GM18520 (cell line): Measurements from ENCODE around the gene PARD3B.

ENCODE experiments used
- ATAC-seq: cut with Tn5 transposase; IDR thresholded peaks from one replicate; pipeline ENCODE4 v1.9.1; 2021; ENCODE audit not compliant: unreplicated experiment

The PARD3B gene

DNA sequence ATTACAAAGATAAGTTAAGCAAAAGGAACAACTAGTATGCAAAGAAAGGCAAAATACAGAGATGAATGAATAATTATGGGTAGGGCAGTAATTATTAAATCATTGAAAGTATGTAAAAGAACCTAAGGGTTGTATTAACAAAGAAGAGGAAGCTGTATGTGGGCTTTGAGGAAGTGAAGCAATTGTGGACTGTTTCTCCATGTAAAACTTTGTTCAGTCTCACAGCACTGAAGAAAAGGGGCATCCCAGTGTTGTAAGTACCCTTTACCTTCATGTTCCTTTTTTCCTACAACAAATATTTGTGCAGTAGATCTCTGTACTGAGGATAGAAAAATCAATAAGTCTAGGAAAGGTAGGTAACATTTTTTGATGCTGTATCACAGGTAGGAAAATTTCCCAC, 748.3 kb downstream of the PARD3B start:
- no peak for ATAC-seq

DNA sequence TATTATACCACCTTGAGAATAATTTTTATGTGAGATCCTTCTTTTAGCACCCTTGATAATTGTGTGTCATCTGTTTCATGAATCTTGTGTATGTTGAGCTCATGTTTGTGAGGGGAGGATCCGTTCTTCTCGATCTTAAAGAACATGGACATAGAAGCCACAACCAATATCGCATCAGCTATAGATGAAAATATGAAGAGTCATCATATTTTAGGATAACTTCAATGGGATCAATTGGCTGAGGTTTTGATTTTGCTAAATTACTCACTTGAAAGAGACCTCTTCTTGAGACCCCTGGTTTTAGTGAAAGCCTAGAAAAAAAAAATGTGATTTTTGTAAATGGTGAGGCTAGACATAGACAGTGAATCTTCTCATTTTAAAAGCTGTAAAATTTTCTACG, 751.7 kb downstream of the PARD3B start:
- ATAC-seq = no peak

DNA sequence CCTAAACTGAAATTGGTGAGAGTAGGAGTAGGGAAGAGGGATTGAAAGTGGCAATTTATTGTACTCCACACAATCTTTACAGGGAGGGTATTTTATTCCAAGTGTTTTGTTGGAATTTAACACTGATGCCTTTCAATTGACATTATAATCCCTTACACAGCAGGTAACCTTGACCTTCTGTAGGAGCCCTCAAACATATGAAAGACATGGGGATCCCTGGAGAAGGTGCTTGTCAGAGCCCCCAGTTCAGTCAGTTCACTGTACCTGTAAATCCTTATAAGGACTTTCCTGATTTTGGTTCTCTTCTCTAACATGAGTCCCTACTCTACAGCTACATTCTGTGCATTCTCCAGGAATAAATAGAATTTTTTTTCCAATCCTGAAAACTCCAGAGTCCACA, 752.1 kb downstream of the PARD3B start:
- ATAC-seq = no peak

DNA sequence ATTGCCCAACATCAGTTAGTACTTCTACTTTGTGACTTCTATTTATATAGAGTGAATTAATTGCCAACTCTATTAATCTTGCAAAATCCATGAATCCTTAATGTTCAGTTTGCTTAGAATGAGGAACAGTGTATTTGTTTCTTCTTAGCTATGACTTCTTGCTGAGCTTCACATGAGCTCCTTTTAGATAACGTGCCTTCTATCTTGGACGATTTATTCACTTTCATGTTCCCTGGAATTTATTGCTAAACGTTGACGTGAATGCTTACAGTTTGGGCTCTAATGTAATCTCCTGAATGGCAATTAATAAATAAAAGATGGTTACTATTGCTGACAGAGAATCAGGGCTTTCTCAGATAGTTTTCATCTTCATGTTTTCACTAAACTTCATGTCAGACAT, 752.6 kb downstream of the PARD3B start:
- no peak for ATAC-seq

DNA sequence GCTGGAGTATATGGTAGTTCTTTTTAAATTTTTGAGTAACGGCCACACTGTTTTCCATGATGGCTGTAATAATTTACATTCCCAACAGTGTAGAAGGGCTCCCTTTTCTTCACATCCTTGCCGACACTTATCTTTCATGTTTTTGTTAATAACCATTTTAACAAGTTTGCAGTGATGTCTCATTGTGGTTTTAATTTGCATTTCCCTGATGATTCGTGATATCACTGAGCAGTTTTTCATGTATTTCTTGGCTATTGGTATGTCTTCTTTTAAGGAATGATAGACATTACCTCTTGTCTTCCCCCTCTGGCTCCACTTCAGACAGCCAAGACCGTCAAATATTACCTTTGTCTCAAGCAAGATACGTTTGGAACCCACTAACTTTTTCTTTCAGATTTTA, 765.9 kb downstream of the PARD3B start:
- no peak for ATAC-seq

DNA sequence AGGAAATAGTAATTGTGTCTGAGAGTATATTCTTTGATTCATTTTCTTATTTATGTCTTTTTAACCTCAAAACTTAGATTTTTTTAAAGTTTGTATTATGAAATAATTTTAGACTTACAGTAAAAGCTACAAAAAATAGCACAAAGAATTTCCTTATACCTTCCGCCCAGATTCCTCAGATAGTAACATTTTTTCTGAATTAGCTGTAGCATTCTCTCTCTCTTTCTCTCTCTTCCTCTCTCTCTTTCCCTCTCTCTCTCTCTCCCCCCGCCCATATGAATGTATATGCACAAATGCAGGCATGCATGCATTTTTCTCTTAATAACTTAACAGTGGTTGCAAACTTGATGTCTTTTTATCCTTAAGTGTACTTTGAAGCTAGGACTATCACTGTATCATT, 776.0 kb downstream of the PARD3B start:
- no peak for ATAC-seq

DNA sequence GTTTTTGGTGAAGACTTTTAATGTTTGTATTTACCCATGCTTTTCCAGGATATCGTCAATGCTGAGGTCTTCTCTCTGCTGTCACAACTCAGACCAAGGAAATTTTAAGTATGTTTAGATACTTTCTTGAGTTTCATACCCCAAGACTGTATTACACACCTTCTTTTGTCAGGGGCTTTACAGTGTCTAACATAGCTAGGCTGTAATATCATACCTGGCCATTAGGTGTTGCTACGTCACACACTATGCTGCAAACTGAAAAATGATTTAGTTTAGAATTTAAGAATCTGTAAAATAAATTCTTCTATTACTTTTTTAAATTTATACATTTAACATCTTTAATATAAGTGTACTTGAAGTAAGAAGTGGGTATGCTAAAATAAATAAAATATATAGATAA, 778.7 kb downstream of the PARD3B start:
- no peak for ATAC-seq

DNA sequence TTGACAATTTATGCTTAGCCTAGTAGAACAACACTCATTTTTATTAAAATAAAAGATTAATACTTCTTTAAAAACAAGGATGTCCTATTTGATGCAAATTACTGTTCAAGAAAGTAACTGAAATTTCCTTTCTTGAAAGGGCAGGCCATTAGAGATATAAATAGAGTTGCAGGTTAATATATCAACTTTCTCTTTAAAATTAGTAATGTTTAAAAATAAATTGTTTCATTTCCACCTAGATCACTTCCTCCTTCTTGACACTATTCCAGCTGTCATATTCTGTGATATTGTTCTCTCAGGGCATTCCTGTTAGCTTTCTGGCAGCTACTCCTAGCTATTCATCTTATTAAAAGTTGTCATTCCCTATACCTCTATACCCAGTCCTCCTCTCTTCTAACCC, 779.1 kb downstream of the PARD3B start:
- ATAC-seq = no peak

DNA sequence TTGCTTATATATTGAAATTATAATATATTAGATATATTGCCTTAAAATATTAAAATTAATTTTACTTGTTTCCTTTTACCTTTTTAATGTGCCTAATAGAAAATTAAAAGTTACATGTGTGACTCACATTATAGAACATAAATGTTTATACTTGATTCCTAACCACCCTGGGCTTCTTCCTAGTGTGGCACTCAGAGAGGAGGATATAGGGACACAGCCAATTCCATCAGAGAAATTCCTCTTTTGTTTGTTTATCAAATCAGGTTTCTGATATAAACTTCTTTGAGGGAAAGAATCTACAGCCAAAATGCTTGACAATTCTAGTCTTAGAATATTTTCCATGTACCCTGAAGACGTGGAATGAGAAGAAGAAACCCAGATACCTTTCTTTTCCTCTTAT, 788.1 kb downstream of the PARD3B start:
- no peak for ATAC-seq

DNA sequence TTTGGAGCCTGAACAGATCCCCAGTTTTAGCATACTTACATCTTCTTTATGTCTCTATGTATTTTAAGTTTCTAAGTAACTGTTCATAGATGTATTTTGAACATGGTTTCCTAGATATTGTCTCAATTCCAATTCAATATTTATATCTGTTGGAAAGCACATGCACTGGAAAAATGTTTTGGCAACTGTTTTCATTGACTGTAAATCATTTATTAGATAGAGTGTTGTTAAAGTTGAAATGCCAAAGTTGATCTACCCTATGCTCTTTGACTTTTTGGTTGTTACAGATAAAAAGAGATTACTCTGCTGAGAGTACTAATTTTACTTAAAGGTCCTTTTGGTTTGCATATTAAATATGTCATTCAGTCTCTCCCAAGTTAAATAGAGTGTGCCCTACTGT, 792.0 kb downstream of the PARD3B start:
- no peak for ATAC-seq

DNA sequence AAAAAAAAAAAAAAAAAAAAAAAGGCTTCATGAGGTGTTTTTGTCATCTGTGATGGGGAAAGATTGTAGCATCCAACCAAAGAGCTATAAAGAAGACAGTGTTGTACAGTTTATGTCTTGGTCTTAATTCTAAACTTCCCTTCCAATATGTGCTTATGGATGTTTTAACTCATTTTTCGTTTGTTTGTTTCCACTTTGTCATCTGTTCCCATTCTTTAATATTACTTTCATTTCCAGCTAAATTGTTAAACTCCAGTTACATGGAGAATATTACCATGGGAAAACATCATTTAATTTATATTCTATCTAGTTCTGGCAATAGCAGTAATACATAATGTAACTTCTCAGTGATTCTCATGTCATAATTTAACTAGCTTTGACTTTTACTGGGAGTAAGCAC, 792.9 kb downstream of the PARD3B start:
- no peak for ATAC-seq

DNA sequence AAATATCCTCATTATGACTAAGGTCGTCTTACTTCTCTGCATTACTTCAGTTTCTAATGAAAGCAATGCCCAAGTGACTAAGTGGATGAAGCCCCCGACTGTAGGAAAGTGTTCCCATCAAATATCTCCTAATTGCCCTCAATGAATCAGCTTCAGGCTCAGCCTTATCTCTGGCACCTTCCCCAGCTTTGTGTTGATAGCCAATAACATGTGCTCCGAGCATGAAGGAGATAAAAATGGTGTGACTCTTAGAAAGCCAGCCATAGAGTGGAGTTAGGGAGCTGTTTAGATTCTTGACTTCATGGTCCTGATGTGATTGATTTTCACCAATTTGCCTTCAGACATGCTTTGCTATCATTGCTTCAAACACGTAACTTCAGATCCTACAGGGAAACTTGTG, 797.8 kb downstream of the PARD3B start:
- ATAC-seq = no peak

DNA sequence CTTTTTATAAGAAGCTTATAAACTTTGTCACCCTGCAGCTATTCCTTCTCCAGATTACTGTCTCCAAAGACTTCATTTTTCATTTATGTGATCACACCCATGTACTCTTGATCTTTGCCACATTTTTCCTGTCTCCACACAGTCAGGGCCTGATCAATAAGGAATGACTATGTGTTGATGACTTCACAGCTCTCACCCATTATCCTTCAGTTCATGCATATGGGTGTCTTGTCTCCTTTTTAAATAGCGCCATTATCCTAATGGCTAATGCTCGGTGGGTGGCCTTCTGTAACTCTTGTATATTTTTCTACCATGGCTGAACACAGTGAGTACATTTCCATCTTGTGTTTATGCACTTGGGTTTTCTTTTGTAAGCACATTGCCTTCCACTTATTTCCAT, 801.4 kb downstream of the PARD3B start:
- ATAC-seq = no peak

DNA sequence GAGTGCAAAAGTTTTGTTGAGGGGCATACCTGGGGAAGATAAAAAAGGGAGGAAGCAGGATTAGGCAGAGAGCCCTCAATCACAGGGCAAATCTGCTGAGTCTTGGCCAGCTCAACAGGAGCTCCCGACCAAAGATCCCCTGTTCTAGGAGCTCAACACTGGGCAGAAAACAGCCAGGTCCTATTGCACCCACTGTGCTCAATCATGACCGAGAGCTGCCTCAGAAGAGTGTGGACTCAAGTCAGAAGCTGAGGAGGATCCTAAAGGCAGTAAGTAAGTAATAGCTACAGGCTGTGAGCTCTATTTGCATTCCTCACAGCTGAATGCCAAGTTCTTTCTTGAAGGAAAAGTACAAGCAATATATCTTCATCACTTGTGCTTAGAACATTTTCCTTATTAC, 802.6 kb downstream of the PARD3B start:
- no peak for ATAC-seq

DNA sequence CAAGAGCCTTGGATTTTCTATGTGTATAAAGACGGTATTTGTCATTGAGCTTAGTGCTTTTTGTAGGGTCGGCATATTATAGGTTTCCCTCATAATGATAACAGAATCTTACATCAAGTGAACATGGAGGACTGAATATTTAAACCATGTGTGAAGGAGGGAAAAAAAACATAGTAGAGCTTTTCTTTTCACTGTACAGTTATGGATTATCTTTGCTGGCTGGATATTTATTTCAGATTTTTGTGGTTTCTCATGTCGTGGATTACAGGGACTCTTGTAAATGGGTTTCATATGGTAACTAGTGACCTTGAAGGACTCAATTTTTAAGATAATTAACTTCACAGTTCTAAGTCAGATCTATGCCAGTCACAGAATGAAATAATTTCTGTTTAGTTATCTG, 806.8 kb downstream of the PARD3B start:
- ATAC-seq = no peak

DNA sequence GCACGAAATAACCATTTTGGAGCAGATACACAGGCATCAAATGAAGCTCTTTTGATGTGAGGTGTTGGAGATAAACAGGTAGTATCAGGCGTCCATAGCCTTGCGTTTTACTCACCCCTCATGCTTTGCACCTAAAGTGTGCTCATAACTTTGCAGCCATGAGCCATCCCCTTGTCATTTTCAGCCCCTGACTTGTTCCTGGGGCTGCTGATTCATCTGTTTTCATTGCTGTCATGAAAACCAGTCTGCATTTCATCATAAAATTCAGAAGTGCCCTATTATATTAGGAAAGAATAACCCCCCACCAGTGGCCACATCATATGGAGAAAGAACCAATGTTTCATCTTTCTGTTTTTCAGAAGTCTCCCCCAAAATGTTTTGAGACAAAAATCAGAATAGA, 807.3 kb downstream of the PARD3B start:
- ATAC-seq = no peak

DNA sequence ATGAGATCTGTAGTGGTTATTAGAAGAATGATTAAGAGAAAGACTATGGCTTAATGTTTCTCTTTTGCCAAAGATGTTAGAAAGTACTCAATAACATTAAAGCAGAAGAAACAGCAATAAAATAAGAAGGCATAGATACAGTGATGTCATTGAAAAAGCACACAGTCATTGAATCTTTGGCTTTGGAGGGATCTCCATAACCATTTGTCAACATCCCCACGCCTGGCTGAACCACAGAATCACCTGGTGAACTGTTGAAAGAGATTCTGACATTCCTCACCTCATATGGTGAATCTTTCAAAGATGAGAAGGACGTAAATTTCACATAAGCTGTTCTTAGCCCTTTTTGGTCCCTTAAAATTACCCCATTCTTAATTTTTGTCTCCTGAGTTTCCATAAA, 812.5 kb downstream of the PARD3B start:
- ATAC-seq = no peak

DNA sequence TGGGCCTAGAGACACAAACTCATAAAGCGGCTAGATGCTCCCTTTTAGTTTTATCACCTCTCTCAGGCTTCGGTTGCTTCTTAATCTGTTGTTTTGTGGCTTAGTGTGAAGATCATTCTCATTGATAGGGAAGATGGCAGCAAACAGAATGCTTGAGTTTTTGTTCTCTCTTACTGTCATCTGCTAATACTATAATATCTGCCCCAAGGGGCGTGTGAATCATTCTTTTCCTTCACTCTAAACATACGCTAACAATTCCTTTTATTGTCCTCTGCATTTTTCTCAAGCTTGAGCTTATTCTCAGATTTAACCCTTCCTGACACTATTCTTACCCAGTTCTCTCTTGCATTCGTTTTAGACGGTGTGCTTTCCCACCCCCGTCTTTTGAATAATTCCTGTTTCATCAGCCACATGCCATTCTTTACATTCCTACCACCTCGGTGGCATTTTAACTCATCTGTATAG, 813.1 kb downstream of the PARD3B start:
- no peak for ATAC-seq

DNA sequence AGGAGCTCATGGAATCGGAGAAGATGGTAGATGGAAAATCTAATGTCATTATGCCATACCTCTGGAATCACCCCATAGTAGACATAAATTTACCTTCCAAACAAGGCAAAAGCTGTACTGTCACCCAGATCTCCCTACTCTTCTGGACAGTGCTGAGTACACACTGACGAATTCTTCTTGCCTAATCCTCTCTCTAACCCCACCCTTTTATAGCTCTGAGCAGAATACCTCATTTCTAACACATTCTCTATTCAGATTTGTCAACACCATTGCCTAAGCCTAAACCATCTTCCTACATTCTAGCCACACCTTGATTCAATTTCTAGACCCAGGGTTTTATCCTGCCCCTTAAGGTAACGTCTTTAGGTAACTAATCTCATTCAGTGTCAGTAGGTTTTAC, 816.0 kb downstream of the PARD3B start:
- ATAC-seq = no peak

DNA sequence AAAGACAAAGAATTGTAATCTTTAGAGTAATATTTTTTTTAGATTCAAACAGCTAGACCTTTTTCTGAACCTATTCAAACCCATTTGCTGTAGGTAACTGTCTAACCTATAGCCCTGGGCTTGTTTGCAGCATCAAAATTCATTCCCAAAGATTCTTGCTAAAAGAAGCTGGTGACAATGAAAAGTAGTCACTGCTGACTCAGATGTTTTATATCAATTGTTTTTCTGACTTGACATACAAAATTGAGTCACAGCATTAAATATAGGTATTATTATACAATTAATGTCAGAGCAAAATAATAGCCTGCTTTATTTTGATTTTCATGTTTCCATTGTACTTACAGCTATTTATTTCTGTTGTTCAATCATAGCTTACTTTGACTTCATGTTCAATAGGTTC, 816.7 kb downstream of the PARD3B start:
- no peak for ATAC-seq

DNA sequence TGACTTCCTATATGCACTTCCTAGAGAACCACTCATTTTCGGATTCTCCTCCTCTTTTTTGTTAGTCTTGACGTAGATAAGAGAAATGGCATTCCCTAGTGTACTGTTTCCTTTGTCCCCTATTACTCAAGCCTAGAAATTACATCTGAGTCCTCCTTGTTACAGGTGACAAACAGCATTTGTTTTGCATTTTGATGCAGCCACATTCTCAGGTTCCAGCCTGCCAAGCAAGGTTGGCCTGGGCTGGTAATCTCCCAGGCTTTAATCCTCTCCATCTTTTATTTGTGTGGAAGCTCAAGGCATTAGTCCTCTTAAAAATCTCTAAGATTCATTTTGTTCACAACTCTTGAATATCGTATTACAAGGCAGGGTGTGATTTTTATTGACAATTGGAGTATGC, 819.0 kb downstream of the PARD3B start:
- no peak for ATAC-seq

DNA sequence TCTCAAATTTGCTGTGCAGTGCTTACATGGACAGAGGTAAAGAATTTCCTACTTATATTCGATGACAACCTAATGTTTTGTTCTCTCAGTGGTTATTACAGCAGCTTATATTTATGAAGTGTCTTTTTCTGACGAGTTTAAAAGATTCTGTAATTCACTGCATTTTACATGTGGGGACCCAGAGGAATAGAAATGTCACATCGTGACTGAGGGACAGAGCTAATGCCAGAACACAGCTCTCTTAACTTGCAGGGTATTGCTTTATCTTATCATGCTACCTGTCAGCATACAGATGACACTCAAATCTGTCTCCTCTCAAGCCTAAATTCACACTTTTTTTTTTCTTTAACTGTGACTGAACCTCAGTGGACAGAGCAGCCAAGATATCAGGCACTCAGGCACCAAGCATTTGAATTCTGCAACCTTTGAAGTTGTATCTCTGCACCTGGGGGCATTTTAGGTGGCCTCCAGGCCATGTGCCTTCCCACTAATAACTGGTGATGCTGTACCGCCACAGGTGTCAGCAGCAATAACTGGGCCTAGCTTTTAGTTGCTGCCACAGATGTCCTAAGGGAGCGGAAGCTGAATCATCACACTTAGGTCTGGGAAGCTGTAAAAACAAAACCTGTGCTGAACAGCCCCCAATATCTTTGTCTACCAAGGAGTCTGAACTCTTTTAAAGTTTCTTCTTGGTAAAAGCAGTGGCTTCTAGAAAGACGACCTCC, 821.2 kb downstream of the PARD3B start:
- no peak for ATAC-seq

DNA sequence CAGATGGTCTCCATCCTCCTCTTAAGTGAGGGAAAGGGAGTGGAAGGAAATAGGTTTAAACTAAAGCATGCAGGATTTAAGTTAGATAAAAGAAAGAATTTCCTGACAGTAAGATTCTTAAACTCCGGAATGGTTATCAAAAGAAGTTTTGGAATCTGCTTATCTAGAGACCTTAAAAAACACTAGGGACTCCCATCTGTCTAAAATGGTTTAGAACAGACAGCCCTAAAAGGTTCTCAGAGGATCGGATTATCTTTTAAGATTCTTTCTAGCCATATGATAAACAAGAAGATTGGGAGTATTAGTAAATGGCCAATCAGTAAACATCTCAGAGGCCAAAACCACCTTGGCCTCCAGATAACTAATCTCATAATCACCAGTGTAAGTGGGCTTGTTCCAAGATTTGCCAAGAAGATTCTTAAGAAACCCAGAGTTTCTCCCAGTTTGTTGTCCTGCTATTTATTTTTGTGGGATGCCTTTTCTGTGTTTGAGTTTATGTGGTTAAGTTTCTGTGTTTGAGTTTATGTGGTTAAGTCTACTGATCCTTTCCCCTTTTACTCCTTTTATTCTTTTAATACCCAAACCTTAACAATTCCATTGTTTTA, 822.2 kb downstream of the PARD3B start:
- no peak for ATAC-seq
